K562 (cell line): ENCODE data around the gene DOCK8. TPM values are rescaled to one million over a fixed set of nuclear protein-coding genes. Genes with fewer than 3 reads are reported as not detected.

ENCODE experiments used
- ATAC-seq: fragments of 200-7000 bp; cut with Tn5 transposase; 3 replicates; pipeline ENCODE4 v1.9.1; 2020; ENCODE audit warnings: moderate library complexity
- BruUV-seq: library from RNA; stranded (reverse); fragments of 400-500 nt; replicated peaks from 2 replicates; lab custom pipeline; 2021; lab: Mats Ljungman, UMichigan
- CTCF ChIA-PET: fragments of 300-600 bp; formaldehyde crosslinking; extraction: SDS; loops from one replicate; lab custom pipeline; 2021; ENCODE audit warnings: low intra/inter-chr PET ratio; lab: Yijun Ruan, JAX
- POLR2A ChIA-PET: fragments of 300-600, 350-650 bp; sonication (Branson Sonifier 250); formaldehyde crosslinking; extraction: SDS; loops from one replicate; lab custom pipeline; 2021; ENCODE audit warnings: antibody characterized with exemption, inconsistent platforms; lab: Yijun Ruan, JAX
- DNase-seq, 4 experiments: peaks; one replicate each; pipeline versions ENCODE4 v3.0.0 to v3.0.0-alpha.2; 2011 to 2018; ENCODE audit warnings: low spot score in 3 of 4, mixed read lengths in 3 of 4; ENCODE audit errors: extremely low read depth in 1 of 4
- FAIRE-seq: peaks from 2 replicates; lab custom pipeline; 2011; peaks lifted over from hg19 to GRCh38; lab: Jason Lieb, UNC
- H2AFZ ChIP-seq: 2 replicates; pipeline ENCODE4 v1.6.0; 2011; ENCODE audit warnings: low read depth, low read length, control low read depth, inconsistent platforms
- H3K27ac ChIP-seq: fragments of 200-600 bp; 3 replicates; pipeline ENCODE4 v1.8.0; 2011; ENCODE audit warnings: low read depth, mild to moderate bottlenecking, control low read depth, inconsistent platforms, low read length, moderate library complexity, mixed read lengths; ENCODE audit errors: extremely low read depth
- H3K27me3 ChIP-seq, 2 experiments: fragments of 300-600 bp in 1 of 2; 2 replicates in 1 of 2; 3 replicates in 1 of 2; pipeline versions ENCODE4 v1.6.0 to v1.8.0; 2011; ENCODE audit warnings: inconsistent platforms in 2 of 2, low read length in 2 of 2, mild to moderate bottlenecking in 1 of 2, mixed read lengths in 1 of 2, moderate library complexity in 1 of 2; ENCODE audit not compliant: control insufficient read depth in 2 of 2, insufficient read depth in 2 of 2
- H3K36me3 ChIP-seq: fragments of 300-600 bp; 3 replicates; pipeline ENCODE4 v1.8.0; 2011; ENCODE audit warnings: mild to moderate bottlenecking, low read length, inconsistent platforms; ENCODE audit not compliant: control insufficient read depth, insufficient read depth
- H3K4me1 ChIP-seq, 2 experiments: fragments of 200-600 bp in 1 of 2; replicated peaks in 1 of 2; 2 replicates in 1 of 2; 3 replicates in 1 of 2; pipeline versions ENCODE4 v1.5.1 to v1.8.0; 2011; ENCODE audit warnings: inconsistent platforms in 2 of 2, low read length in 2 of 2, mild to moderate bottlenecking in 1 of 2, mixed read lengths in 1 of 2, moderate library complexity in 1 of 2; ENCODE audit not compliant: control insufficient read depth in 2 of 2, insufficient read depth in 2 of 2
- H3K4me2 ChIP-seq: 2 replicates; pipeline ENCODE4 v1.6.1; 2011; ENCODE audit warnings: low read length, control low read depth, inconsistent platforms, mixed read lengths; ENCODE audit not compliant: insufficient read depth
- H3K4me3 ChIP-seq: fragments of 200-600 bp; sonication (generic), shearing (Covaris generic); 2 replicates; pipeline ENCODE4 v1.5.1; 2016; ENCODE audit warnings: control low read depth, inconsistent platforms
- H3K79me2 ChIP-seq: fragments of 200-600 bp; 3 replicates; pipeline ENCODE4 v1.8.0; 2011; ENCODE audit warnings: low read length, inconsistent platforms; ENCODE audit not compliant: control insufficient read depth, insufficient read depth
- H3K9ac ChIP-seq, 2 experiments: 2 replicates each; pipeline versions ENCODE4 v1.6.0 to v1.6.1; 2011; ENCODE audit warnings: low read depth in 2 of 2, low read length in 2 of 2, control low read depth in 1 of 2, inconsistent platforms in 1 of 2, mild to moderate bottlenecking in 1 of 2, mixed read lengths in 1 of 2; ENCODE audit not compliant: insufficient read depth in 1 of 2
- H3K9me1 ChIP-seq: one replicate; pipeline ENCODE4 v1.6.0; 2011; ENCODE audit warnings: inconsistent platforms, mild to moderate bottlenecking, low read length, moderate library complexity; ENCODE audit not compliant: control insufficient read depth, insufficient read depth
- H3K9me3 ChIP-seq: replicated peaks from 2 replicates; pipeline ENCODE4 v1.5.1; 2011; ENCODE audit warnings: low read depth, low read length, inconsistent platforms; ENCODE audit not compliant: control insufficient read depth, insufficient read depth
- H4K20me1 ChIP-seq: replicated peaks from 2 replicates; pipeline ENCODE4 v1.6.1; 2011; ENCODE audit warnings: low read length, inconsistent platforms, mixed read lengths; ENCODE audit not compliant: control insufficient read depth, insufficient read depth
- ETS2 ChIP-seq: IDR thresholded peaks from 2 replicates; pipeline ENCODE4 v1.6.1; 2016; ENCODE audit warnings: borderline replicate concordance, missing genetic modification characterization, mild to moderate bottlenecking, moderate library complexity, missing compliant biosample characterization; ENCODE audit not compliant: poor library complexity, severe bottlenecking
- FOS ChIP-seq: IDR thresholded peaks from 3 replicates; pipeline ENCODE4 v1.6.1; 2011; ENCODE audit not compliant: insufficient read length; ENCODE audit errors: extremely low read depth
- MYC ChIP-seq, 2 experiments: fragments of 250-450 bp in 1 of 2; sonication (Bioruptor Pico) in 1 of 2; IDR thresholded peaks; 2 replicates each; pipeline versions ENCODE4 v1.5.1 to v1.6.1; 2012 to 2021; ENCODE audit warnings: low read depth in 2 of 2, borderline replicate concordance in 1 of 2, improper control_type of control experiment in 1 of 2, low read length in 1 of 2, mild to moderate bottlenecking in 1 of 2, moderate library complexity in 1 of 2
- SMARCA4 ChIP-seq: fragments of 450-650 bp; IDR thresholded peaks from 2 replicates; pipeline ENCODE4 v1.6.1; 2016
- SP2 ChIP-seq: IDR thresholded peaks from 2 replicates; pipeline ENCODE4 v1.6.1; 2011; ENCODE audit warnings: mild to moderate bottlenecking, low read depth, low read length, moderate library complexity; ENCODE audit not compliant: poor library complexity, severe bottlenecking; ENCODE audit errors: extremely low read depth
- STAT5B ChIP-seq: fragments of 250-450 bp; sonication (Bioruptor Pico); IDR thresholded peaks from 2 replicates; pipeline ENCODE4 v1.8.0; 2021; ENCODE audit warnings: mild to moderate bottlenecking, inconsistent platforms
- U2AF2 ChIP-seq: fragments of 200-400 bp; formaldehyde crosslinking; optimal IDR thresholded peaks from 2 replicates; pipeline ENCODE3; 2017; ENCODE audit warnings: low read depth, mild to moderate bottlenecking, low read length
- ZNF239 ChIP-seq: fragments of 250-450 bp; sonication (Bioruptor Pico); IDR thresholded peaks from 2 replicates; pipeline ENCODE4 v1.4.0; 2020; ENCODE audit warnings: mild to moderate bottlenecking
- ZNF354B ChIP-seq: fragments of 250-450 bp; sonication (Bioruptor Pico); IDR thresholded peaks from 2 replicates; pipeline ENCODE4 v1.4.0; 2020
- ZNF740 ChIP-seq, 3 experiments: fragments of 200-800 bp in 1 of 3; sonication (Bioruptor generic) in 1 of 3; sonication (generic) in 1 of 3; formaldehyde crosslinking in 1 of 3; IDR thresholded peaks; 2 replicates each; pipeline versions ENCODE4 v1.6.1 to v1.8.0; 2016 to 2022; ENCODE audit warnings: mild to moderate bottlenecking in 2 of 3, missing compliant biosample characterization in 2 of 3, missing genetic modification characterization in 2 of 3, missing genetic modification reagents in 1 of 3
- WGBS: fragments of 100-300 bp; shearing (Covaris generic); methylation state at CpG from one replicate; pipeline ENCODE4 v1.1.6; 2016; ENCODE audit warnings: low coverage, mixed read lengths; ENCODE audit not compliant: insufficient coverage; ENCODE audit errors: missing lambda C conversion rate; 5-methylcytosine and 5-hydroxymethylcytosine counted together
- in situ Hi-C: fragments of 300-500 bp; cut with MboI; formaldehyde crosslinking; loops from 4 replicates; pipeline ENCODE4 v1.15.0; 2018; ENCODE audit warnings: inconsistent platforms, mixed read lengths
- intact Hi-C: fragments of 100-400 bp; cut with micrococcal nuclease; formaldehyde crosslinking; loops from 2 replicates; pipeline ENCODE4 v1.14.2; 2022
- polyA plus RNA-seq, 8 experiments: library from polyadenylated mRNA; depleted of rRNA in 4 of 8; stranded (reverse) in 5 of 8; unstranded in 3 of 8; fragments of >200 nt; fragmentation: Nextera tagmentation in 2 of 8; fragmentation: Illumina TruSeq in 1 of 8; extraction: Ambion mirVana in 2 of 8; extraction: Trizol in 1 of 8; gene quantifications; 2 replicates each; pipeline versions ENCODE4 v1.2.1 to v1.2.3, GENCODE V29; 2011 to 2014; ENCODE audit warnings: inconsistent platforms in 1 of 8, missing spikeins in 1 of 8
- total RNA-seq, 7 experiments: library from RNA; depleted of rRNA in 6 of 7; stranded (reverse); fragments of >200 nt in 6 of 7; fragmentation: Illumina TruSeq in 2 of 7; extraction: Trizol in 2 of 7; gene quantifications; 2 replicates each; pipeline versions ENCODE4 v1.2.1 to v1.2.3, GENCODE V29; 2011 to 2021; ENCODE audit warnings: low replicate concordance in 1 of 7
- TF ChIP-seq, protein P1 (sequence below): fragments of 450-650 bp; formaldehyde crosslinking; IDR thresholded peaks from 2 replicates; pipeline ENCODE4 v1.4.0; 2020; ENCODE audit warnings: mild to moderate bottlenecking
- TF ChIP-seq, protein P2 (sequence below), 2 experiments: fragments of 450-650 bp in 1 of 2; sonication (generic) in 1 of 2; formaldehyde crosslinking in 1 of 2; IDR thresholded peaks in 1 of 2; conservative IDR thresholded peaks in 1 of 2; 2 replicates each; pipeline versions ENCODE4 v1.6.1 to v1.8.1; 2016 to 2023; ENCODE audit warnings: mild to moderate bottlenecking in 2 of 2, moderate library complexity in 2 of 2, inconsistent platforms in 1 of 2, missing genetic modification reagents in 1 of 2
- TF ChIP-seq, protein P3 (sequence below): fragments of 450-650 bp; IDR thresholded peaks from 2 replicates; pipeline ENCODE4 v1.6.1; 2017; ENCODE audit warnings: antibody characterized with exemption, mild to moderate bottlenecking

The DOCK8 gene
- total and polyA plus RNA-seq, 9 of the 15 experiments (the other 6 are each of a cell fraction or from before 2014, with no cell fraction given), result 14.4 to 53.8 (median 25.1) TPM

DNA sequence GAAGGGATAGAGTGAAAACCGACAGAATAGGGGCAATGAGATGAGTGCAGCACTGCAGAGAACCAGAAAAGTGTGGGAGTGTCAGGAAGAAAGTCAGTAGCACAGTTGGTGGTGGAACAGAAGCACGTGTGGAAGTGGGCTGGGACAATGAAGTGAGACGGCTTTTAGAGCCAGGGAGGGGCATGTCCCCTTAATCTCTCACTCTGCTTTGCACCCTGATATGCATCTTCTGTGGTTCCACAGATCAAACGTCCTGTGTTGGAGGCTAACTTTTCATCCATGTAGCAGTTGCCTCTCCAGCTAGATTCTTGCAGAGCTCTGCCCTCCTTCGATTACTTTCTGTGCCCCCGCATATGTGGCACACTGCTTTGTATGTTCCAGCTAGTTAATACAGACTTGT lies 163.6 kb downstream of the DOCK8 start:
- Histone ChIP-seq H3K9me3 (no peaks in the 10 kb centered on the region), H3K79me2 (no peaks in the 10 kb centered on the region), H3K9me1 (no peaks in the 10 kb centered on the region), H3K36me3 (peaks cover 66% of the 10 kb centered on the region; the same call in 2 of the 3 replicates), H2AFZ (no peak overlapping the region), H3K27ac (no peak overlapping the region), H3K9ac (no peak overlapping the region), H3K4me3 (no peak overlapping the region), H3K27me3 (no peaks in the 10 kb centered on the region), H3K4me2 (no peak overlapping the region), H4K20me1 (no peaks in the 10 kb centered on the region), H3K4me1 (no peaks in the 10 kb centered on the region)
- in situ Hi-C loops (no loop called here), intact Hi-C loops (no loop called here)
- DNase-seq (no peak), FAIRE-seq (no peak), ATAC-seq (no peak)
- CTCF ChIA-PET, result no interaction called here
- BruUV-seq, result no TSS peak
- POLR2A ChIA-PET, result no interaction called here
- 62% methylated on average over 5 of the region's 6 CpGs for WGBS
- TF ChIP-seq, protein P1, sequence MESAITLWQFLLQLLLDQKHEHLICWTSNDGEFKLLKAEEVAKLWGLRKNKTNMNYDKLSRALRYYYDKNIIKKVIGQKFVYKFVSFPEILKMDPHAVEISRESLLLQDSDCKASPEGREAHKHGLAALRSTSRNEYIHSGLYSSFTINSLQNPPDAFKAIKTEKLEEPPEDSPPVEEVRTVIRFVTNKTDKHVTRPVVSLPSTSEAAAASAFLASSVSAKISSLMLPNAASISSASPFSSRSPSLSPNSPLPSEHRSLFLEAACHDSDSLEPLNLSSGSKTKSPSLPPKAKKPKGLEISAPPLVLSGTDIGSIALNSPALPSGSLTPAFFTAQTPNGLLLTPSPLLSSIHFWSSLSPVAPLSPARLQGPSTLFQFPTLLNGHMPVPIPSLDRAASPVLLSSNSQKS (CRISPR knock-in tag), result no peak
- no peak for TF ChIP-seq FOS
- TF ChIP-seq MYC (IDR thresholded peaks at IDR 0.05; ENCODE audit: low read depth, low read length), result no peak
- TF ChIP-seq MYC (CRISPR knock-in tag; IDR thresholded peaks at IDR 0.05; ENCODE audit: borderline replicate concordance, low read depth), result no peak
- no peak for TF ChIP-seq SP2
- no peak for TF ChIP-seq ZNF740 (CRISPR knock-in tag; IDR thresholded peaks at IDR 0.05)
- no peak for TF ChIP-seq ZNF740 (tag; IDR thresholded peaks at IDR 0.05)
- TF ChIP-seq, protein P2, sequence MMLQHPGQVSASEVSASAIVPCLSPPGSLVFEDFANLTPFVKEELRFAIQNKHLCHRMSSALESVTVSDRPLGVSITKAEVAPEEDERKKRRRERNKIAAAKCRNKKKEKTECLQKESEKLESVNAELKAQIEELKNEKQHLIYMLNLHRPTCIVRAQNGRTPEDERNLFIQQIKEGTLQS (IDR thresholded peaks at IDR 0.05), result no peak
- TF ChIP-seq, protein P2 (CRISPR knock-in tag; conservative IDR thresholded peaks at IDR 0.05), result no peak
- no peak for TF ChIP-seq ZNF239 (CRISPR knock-in tag)
- TF ChIP-seq SMARCA4, result no peak
- TF ChIP-seq U2AF2, result no peak
- TF ChIP-seq, protein P3, sequence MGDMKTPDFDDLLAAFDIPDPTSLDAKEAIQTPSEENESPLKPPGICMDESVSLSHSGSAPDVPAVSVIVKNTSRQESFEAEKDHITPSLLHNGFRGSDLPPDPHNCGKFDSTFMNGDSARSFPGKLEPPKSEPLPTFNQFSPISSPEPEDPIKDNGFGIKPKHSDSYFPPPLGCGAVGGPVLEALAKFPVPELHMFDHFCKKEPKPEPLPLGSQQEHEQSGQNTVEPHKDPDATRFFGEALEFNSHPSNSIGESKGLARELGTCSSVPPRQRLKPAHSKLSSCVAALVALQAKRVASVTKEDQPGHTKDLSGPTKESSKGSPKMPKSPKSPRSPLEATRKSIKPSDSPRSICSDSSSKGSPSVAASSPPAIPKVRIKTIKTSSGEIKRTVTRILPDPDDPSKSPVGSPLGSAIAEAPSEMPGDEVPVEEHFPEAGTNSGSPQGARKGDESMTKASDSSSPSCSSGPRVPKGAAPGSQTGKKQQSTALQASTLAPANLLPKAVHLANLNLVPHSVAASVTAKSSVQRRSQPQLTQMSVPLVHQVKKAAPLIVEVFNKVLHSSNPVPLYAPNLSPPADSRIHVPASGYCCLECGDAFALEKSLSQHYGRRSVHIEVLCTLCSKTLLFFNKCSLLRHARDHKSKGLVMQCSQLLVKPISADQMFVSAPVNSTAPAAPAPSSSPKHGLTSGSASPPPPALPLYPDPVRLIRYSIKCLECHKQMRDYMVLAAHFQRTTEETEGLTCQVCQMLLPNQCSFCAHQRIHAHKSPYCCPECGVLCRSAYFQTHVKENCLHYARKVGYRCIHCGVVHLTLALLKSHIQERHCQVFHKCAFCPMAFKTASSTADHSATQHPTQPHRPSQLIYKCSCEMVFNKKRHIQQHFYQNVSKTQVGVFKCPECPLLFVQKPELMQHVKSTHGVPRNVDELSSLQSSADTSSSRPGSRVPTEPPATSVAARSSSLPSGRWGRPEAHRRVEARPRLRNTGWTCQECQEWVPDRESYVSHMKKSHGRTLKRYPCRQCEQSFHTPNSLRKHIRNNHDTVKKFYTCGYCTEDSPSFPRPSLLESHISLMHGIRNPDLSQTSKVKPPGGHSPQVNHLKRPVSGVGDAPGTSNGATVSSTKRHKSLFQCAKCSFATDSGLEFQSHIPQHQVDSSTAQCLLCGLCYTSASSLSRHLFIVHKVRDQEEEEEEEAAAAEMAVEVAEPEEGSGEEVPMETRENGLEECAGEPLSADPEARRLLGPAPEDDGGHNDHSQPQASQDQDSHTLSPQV, result no peak
- no peak for TF ChIP-seq ZNF354B (CRISPR knock-in tag)
- TF ChIP-seq ETS2 (tag), result no peak
- TF ChIP-seq STAT5B, result no peak
